Globus pallidus (tissue), 1 donor: ENCODE data around the gene CPSF7.

Experiments
- DNase-seq: peaks from one replicate; pipeline ENCODE4 v3.0.0-alpha.2; 2015; ENCODE audit warnings: low spot score

Gene CPSF7

GRCh38 chr11:61357233-61357893, 72.4 kb downstream of the CPSF7 start:
- DNase-seq = peak; percentile 40

GRCh38 chr11:61356706-61357105, 73.1 kb downstream of the CPSF7 start:
- DNase-seq = no peak

- no peak for DNase-seq
Measured at GRCh38 chr11:61354208-61354607, 75.6 kb downstream of the CPSF7 start.

- DNase-seq = no peak
Measured at GRCh38 chr11:61353131-61354067, 76.4 kb downstream of the CPSF7 start.
